ENCODE results near the gene LRRC45. TPM values are rescaled to one million over a fixed set of nuclear protein-coding genes. Genes with fewer than 3 reads are reported as not detected.

LRRC45 gene
- total RNA-seq, 1 donor from 2014 or later: 29.4 TPM

- TF ChIP-seq CTCF (conservative IDR thresholded peaks at IDR 0.05): no peak
- H3K36me3 Mint-ChIP-seq: no peaks in the 10 kb centered on the region
- no peaks in the 10 kb centered on the region for H3K9me3 Mint-ChIP-seq
- no peak overlapping the region for H3K4me3 Mint-ChIP-seq
- no peak overlapping the region for H3K27ac Mint-ChIP-seq
- H3K4me1 Mint-ChIP-seq (ENCODE audit: unreplicated experiment): peaks cover 9% of the 10 kb centered on the region
- no peaks in the 10 kb centered on the region for H3K27me3 Mint-ChIP-seq
- no peak for DNase-seq (ENCODE audit: extremely low spot score, unreplicated experiment)
Measured at GRCh38 chr17:82004517-82005455, 18.3 kb upstream of the LRRC45 start.

- Mint-ChIP-seq H3K9me3 (no peaks in the 10 kb centered on the region), H3K4me1 (ENCODE audit: unreplicated experiment) (peaks cover 9% of the 10 kb centered on the region), H3K36me3 (no peaks in the 10 kb centered on the region), H3K4me3 (no peak overlapping the region), H3K27ac (no peak overlapping the region), H3K27me3 (no peaks in the 10 kb centered on the region)
- no peak for TF ChIP-seq CTCF (conservative IDR thresholded peaks at IDR 0.05)
- no peak for DNase-seq (ENCODE audit: extremely low spot score, unreplicated experiment)
Measured at GRCh38 chr17:82005701-82006348, 17.3 kb upstream of the LRRC45 start.

GRCh38 chr17:82006468-82007227, 16.5 kb upstream of the LRRC45 start:
- no peak overlapping the region for H3K27ac Mint-ChIP-seq
- peaks cover 9% of the 10 kb centered on the region for H3K4me1 Mint-ChIP-seq (ENCODE audit: unreplicated experiment)
- no peak for DNase-seq (ENCODE audit: extremely low spot score, unreplicated experiment)
- no peaks in the 10 kb centered on the region for H3K36me3 Mint-ChIP-seq
- no peak for TF ChIP-seq CTCF (conservative IDR thresholded peaks at IDR 0.05)
- H3K9me3 Mint-ChIP-seq: no peaks in the 10 kb centered on the region
- H3K27me3 Mint-ChIP-seq: no peaks in the 10 kb centered on the region
- H3K4me3 Mint-ChIP-seq: no peak overlapping the region

- Mint-ChIP-seq H3K36me3 (no peaks in the 10 kb centered on the region), H3K4me3 (no peak overlapping the region), H3K9me3 (no peaks in the 10 kb centered on the region), H3K27me3 (no peaks in the 10 kb centered on the region), H3K27ac (no peak overlapping the region), H3K4me1 (ENCODE audit: unreplicated experiment) (peaks cover 9% of the 10 kb centered on the region)
- no peak for DNase-seq (ENCODE audit: extremely low spot score, unreplicated experiment)
- TF ChIP-seq CTCF (conservative IDR thresholded peaks at IDR 0.05): no peak
Measured at GRCh38 chr17:82007228-82007494, 15.9 kb upstream of the LRRC45 start.

GRCh38 chr17:82007495-82008257, 15.4 kb upstream of the LRRC45 start:
- H3K27ac Mint-ChIP-seq: no peak overlapping the region
- H3K9me3 Mint-ChIP-seq: no peaks in the 10 kb centered on the region
- H3K27me3 Mint-ChIP-seq: no peaks in the 10 kb centered on the region

More at GRCh38 chr17:82007495-82008257, 15.4 kb upstream of the LRRC45 start:
- no peaks in the 10 kb centered on the region for H3K36me3 Mint-ChIP-seq
- DNase-seq (ENCODE audit: extremely low spot score, unreplicated experiment): no peak
- no peak overlapping the region for H3K4me3 Mint-ChIP-seq
- H3K4me1 Mint-ChIP-seq (ENCODE audit: unreplicated experiment): peaks cover 9% of the 10 kb centered on the region
- TF ChIP-seq CTCF (conservative IDR thresholded peaks at IDR 0.05): peak; percentile 36
